Hepatocyte (in vitro differentiated cells): ENCODE measurements around the gene KIF3A.

Experiments
- EZH2 ChIP-seq: fragments of 200-600 bp; sonication (generic); IDR thresholded peaks from 2 replicates; pipeline ENCODE4 v1.6.1; 2016; ENCODE audit warnings: antibody characterized with exemption, mild to moderate bottlenecking, borderline replicate concordance
- EZH2phosphoT487 ChIP-seq: fragments of 200-600 bp; sonication (generic); IDR thresholded peaks from one replicate; pipeline ENCODE4 v1.6.1; 2018; ENCODE audit warnings: antibody characterized with exemption, mild to moderate bottlenecking, low read depth, moderate library complexity; ENCODE audit not compliant: unreplicated experiment, severe bottlenecking
- TF ChIP-seq, protein P1 (sequence below): fragments of 200-600 bp; sonication (generic); IDR thresholded peaks from 2 replicates; pipeline ENCODE4 v1.5.1; 2016; ENCODE audit warnings: antibody characterized with exemption, mild to moderate bottlenecking; ENCODE audit not compliant: poor library complexity

DNA sequence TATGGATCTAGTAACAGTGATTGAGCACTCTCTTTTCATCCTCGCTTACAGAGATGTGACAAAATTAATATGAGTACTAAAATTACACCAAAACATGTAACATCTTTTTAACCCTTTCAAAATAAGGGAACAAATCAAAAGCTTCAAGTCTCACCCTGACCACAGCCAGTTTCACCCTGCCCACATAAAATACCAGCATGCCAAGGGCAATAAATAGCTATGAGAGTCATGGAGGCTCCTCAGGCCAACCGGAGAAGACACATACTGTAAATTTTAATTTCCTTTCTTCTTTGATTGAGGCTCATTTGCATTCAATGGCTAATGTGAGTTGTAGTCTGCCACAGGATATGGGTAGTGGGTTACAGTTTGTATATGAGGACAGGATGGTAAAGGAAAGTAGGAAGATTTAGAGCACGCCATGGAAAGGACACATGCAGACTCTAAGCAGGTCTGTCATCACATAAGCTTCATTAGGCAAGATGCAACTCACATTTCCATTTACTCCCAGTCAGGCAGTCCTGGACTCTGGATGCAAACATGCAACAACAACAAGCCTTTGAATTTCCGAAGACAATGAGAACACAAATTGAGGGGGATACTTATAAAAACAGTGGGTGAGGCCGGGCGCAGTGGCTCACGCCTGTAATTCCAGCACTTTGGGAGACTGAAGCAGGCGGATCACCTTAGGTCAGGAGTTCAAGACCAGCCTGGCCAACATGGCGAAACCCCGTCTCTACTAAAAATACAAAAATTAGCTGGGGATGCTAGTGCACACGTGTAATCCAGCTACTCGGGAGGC, 52.2 kb downstream of the KIF3A start:
- TF ChIP-seq EZH2 (no peak), EZH2phosphoT487 (no peak)
- TF ChIP-seq, protein P1, sequence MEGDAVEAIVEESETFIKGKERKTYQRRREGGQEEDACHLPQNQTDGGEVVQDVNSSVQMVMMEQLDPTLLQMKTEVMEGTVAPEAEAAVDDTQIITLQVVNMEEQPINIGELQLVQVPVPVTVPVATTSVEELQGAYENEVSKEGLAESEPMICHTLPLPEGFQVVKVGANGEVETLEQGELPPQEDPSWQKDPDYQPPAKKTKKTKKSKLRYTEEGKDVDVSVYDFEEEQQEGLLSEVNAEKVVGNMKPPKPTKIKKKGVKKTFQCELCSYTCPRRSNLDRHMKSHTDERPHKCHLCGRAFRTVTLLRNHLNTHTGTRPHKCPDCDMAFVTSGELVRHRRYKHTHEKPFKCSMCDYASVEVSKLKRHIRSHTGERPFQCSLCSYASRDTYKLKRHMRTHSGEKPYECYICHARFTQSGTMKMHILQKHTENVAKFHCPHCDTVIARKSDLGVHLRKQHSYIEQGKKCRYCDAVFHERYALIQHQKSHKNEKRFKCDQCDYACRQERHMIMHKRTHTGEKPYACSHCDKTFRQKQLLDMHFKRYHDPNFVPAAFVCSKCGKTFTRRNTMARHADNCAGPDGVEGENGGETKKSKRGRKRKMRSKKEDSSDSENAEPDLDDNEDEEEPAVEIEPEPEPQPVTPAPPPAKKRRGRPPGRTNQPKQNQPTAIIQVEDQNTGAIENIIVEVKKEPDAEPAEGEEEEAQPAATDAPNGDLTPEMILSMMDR: no peak
